A673 (cell line): ENCODE data around the gene PCBP4.

Source experiments
- EZH2 ChIP-seq: fragments of 200-600 bp; sonication (generic); IDR thresholded peaks from 2 replicates; pipeline ENCODE4 v1.6.1; 2017; ENCODE audit warnings: borderline replicate concordance, low read depth, mild to moderate bottlenecking, mixed read lengths, antibody characterized with exemption, low read length; ENCODE audit not compliant: poor library complexity, severe bottlenecking
- TF ChIP-seq, protein P1 (sequence below): fragments of 300-800, 200-600 bp; sonication (generic); conservative IDR thresholded peaks from 2 replicates; pipeline ENCODE4 v1.5.1; 2017; ENCODE audit warnings: low read depth, mild to moderate bottlenecking, antibody characterized with exemption, low read length, moderate library complexity, mixed read lengths

GRCh38 chr3:51908026-51908425, 59.2 kb downstream of the PCBP4 start:
- TF ChIP-seq, protein P1, sequence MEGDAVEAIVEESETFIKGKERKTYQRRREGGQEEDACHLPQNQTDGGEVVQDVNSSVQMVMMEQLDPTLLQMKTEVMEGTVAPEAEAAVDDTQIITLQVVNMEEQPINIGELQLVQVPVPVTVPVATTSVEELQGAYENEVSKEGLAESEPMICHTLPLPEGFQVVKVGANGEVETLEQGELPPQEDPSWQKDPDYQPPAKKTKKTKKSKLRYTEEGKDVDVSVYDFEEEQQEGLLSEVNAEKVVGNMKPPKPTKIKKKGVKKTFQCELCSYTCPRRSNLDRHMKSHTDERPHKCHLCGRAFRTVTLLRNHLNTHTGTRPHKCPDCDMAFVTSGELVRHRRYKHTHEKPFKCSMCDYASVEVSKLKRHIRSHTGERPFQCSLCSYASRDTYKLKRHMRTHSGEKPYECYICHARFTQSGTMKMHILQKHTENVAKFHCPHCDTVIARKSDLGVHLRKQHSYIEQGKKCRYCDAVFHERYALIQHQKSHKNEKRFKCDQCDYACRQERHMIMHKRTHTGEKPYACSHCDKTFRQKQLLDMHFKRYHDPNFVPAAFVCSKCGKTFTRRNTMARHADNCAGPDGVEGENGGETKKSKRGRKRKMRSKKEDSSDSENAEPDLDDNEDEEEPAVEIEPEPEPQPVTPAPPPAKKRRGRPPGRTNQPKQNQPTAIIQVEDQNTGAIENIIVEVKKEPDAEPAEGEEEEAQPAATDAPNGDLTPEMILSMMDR, result no peak
- no peak for TF ChIP-seq EZH2
